ENCODE data around the gene DRP2.
"Not testable (repeated sequence)": the region's sequence is repeated elsewhere in the genome, so short reads cannot be mapped to it uniquely, and the experiment has no call there.

The DRP2 gene

GRCh38 chrX:101237041-101237440, 17.5 kb downstream of the DRP2 start:
- DNase-seq = no peak

GRCh38 chrX:101241531-101241930, 21.9 kb downstream of the DRP2 start:
- no peak for DNase-seq

- DNase-seq = no peak
Measured at GRCh38 chrX:101252634-101253033, 33.0 kb downstream of the DRP2 start.

- DNase-seq = no peak
Measured at GRCh38 chrX:101257448-101258258, 38.1 kb downstream of the DRP2 start.

GRCh38 chrX:101258259-101258581, 38.6 kb downstream of the DRP2 start:
- DNase-seq = no peak

GRCh38 chrX:101260435-101260834, 40.8 kb downstream of the DRP2 start:
- peak in 1 of 58 donors; percentile 0 for DNase-seq

GRCh38 chrX:101262590-101262989, 43.0 kb downstream of the DRP2 start:
- DNase-seq = no peak

GRCh38 chrX:101263766-101264165, 44.2 kb downstream of the DRP2 start:
- DNase-seq = no peak

GRCh38 chrX:101265869-101266428, 46.4 kb downstream of the DRP2 start:
- DNase-seq = peak in 9 of 58 donors; percentile 0 to 31 (median 4)

GRCh38 chrX:101274198-101274597, 54.6 kb downstream of the DRP2 start:
- DNase-seq = no peak

- no peak for DNase-seq
Measured at GRCh38 chrX:101276238-101276637, 56.7 kb downstream of the DRP2 start.

GRCh38 chrX:101287402-101287801, 67.8 kb downstream of the DRP2 start:
- DNase-seq = peak in 1 of 58 donors; percentile 17

- DNase-seq = no peak
Measured at GRCh38 chrX:101290957-101291603, 71.5 kb downstream of the DRP2 start, which contains the start of gene TAF7L. TSS of gene TAF7L (minus strand) at chrX:101291334. CDS start at chrX:101287543, 3,791 bp downstream.

GRCh38 chrX:101295603-101296002, 76.0 kb downstream of the DRP2 start:
- not testable (repeated sequence) for DNase-seq

GRCh38 chrX:101303790-101304189, 84.2 kb downstream of the DRP2 start:
- DNase-seq = no peak
